ENCODE data around the gene PTDSS2.
A peak's percentile ranks its signal among the peaks of the same experiment; 100 is the strongest.
"Not testable (repeated sequence)": the region's sequence is repeated elsewhere in the genome, so short reads cannot be mapped to it uniquely, and the experiment has no call there.

Gene PTDSS2

DNA sequence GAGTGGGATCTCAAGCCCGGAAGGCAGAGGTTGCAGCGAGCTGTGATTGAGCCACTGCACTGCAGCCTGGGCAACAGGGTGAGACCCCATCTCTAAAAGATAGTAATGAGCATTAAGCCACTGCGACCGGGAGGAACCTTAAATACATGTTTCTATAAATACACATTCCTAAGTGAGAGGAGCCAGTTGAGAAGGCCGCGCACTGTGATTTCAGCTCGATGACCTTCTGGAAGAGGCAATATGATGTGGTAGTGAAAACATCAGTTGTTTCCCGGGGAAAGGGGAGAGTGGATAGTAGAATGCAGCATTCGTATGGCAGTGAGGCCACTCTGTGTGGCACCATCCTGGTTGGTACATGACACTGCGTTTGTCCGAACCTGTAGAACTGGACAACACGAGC, 18.0 kb downstream of the PTDSS2 start:
- no peak overlapping the region for H3K4me3 ChIP-seq
- no peak for TF ChIP-seq CTCF (IDR thresholded peaks at IDR 0.05)
- H3K27ac ChIP-seq, result peak overlapping the region in 1 of 2 donors; percentile 88
- DNase-seq (ENCODE audit: low spot score), result no peak

DNA sequence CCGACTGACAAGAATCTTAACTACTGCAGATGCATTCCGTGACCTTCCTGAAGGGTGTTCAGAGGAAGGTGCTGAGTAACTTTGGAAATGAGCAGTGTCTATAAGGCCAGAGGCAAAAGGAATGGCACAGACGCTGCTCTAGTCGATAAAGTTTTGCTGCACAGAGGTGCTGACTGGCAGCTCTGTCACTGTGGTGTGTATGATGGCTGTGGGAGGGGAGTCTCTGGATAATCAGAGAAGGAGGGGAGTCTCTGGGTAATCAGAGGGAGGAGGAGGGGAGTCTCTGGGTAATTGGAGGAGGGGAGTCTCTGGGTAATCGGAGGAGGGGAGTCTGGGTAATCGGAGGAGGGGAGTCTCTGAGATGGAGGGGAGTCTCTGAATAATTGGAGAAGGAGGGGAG, 18.4 kb downstream of the PTDSS2 start:
- peak overlapping the region; percentile 67 for H3K4me3 ChIP-seq
- TF ChIP-seq CTCF (IDR thresholded peaks at IDR 0.05), result no peak
- DNase-seq (ENCODE audit: low spot score), result no peak
- peak overlapping the region; percentile 76 to 88 for H3K27ac ChIP-seq

DNA sequence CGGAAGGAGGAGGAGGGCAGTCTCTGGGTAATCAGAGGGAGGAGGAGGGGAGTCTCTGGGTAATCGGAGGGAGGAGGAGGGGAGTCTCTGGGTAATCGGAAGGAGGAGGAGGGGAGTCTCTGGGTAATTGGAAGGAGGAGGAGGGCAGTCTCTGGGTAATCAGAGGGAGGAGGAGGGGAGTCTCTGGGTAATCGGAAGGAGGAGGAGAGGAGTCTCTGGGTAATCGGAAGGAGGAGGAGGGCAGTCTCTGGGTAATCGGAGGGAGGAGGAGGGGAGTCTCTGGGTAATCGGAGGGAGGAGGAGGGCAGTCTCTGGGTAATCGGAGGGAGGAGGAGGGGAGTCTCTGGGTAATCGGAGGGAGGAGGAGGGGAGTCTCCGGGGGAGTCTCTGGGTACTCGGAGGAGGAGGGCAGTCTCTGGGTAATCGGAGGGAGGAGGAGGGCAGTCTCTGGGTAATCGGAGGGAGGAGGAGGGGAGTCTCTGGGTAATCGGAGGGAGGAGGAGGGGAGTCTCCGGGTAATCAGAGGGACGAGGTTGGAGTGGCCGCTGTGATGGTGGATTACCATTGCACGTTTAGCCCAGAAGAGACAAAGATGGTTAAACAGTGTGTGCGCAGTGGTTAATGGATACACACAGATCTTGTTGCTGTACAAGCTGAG, 19.1 kb downstream of the PTDSS2 start:
- Histone ChIP-seq H3K4me3 (peak overlapping the region; percentile 67), H3K27ac (peak overlapping the region; percentile 76 to 88)
- not testable (repeated sequence) for DNase-seq (ENCODE audit: low spot score)

DNA sequence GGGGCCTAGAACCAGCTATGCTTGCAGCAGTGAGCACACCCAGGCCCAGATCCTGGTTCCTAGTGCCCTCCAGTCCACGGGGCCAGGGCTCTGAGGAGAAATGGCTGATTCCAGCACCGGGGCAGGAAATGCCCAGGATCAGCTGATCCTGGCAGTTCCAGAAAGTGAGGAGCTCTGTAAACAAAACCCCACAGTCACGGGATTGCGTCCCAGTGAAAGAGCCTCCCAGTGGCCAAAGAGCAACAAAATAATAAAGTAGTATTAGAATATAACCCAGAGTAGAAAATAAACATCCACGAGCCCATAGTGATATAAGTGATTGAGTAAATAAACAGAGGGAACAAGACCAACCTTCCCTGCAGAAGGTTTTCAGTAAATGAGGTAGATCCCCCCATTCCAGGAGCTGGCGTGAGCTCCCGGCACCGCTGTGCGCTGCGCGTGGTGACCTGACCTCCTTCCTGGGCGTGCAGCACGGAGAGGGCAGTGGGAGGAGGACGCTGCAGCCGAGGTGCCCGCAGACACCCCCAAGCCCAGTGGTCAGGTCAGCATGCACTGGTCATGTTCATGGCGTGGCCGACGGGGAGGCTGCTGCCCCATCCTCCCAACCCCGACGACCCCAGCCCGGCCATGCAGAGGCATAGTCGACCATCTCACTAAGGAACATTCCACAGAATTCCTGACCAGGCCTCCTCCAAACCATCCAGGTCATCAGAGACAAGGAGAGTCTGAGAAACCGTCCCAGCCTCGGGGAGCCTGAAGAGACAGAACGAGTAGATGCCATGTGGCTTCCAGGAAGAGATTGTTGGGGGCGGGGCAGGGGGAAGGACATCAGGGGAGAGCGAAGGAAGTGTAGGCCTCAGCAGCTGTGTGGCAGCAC, 19.8 kb downstream of the PTDSS2 start:
- TF ChIP-seq CTCF (IDR thresholded peaks at IDR 0.05), result no peak
- peak overlapping the region; percentile 67 for H3K4me3 ChIP-seq
- DNase-seq (ENCODE audit: low spot score), result no peak
- peak overlapping the region; percentile 76 to 88 for H3K27ac ChIP-seq

- no peak overlapping the region for H3K4me3 ChIP-seq
- H3K27ac ChIP-seq, result no peak overlapping the region
- no peak for DNase-seq (ENCODE audit: low spot score)
- no peak for TF ChIP-seq CTCF (IDR thresholded peaks at IDR 0.05)
Observed at GRCh38 chr11:471468-472145, 21.5 kb downstream of the PTDSS2 start.

- H3K27ac ChIP-seq, result no peak overlapping the region
- no peak for TF ChIP-seq CTCF (IDR thresholded peaks at IDR 0.05)
- H3K4me3 ChIP-seq, result no peak overlapping the region
- no peak for DNase-seq (ENCODE audit: low spot score)
Observed at GRCh38 chr11:472272-472671, 22.2 kb downstream of the PTDSS2 start.

- no peak for DNase-seq (ENCODE audit: low spot score)
- Histone ChIP-seq H3K27ac (no peak overlapping the region), H3K4me3 (no peak overlapping the region)
- TF ChIP-seq CTCF (IDR thresholded peaks at IDR 0.05), result no peak
Observed at GRCh38 chr11:472816-473215, 22.7 kb downstream of the PTDSS2 start.

Data from coronary artery (tissue), 2 donors.